Stimulated activated naive CD8-positive, alpha-beta T cell treated with anti-CD3 and anti-CD28 coated beads, Interleukin-15, Interleukin-2, amounts not matched to agents 100 ng/mL and 50 ng/mL, for 24 hours (primary cell): ENCODE results near the gene MTHFSD.

Experiments
- H3K27ac Mint-ChIP-seq: one replicate; pipeline ENCODE4 v1.8.0; 2021; ENCODE audit warnings: mild to moderate bottlenecking, mixed read lengths
- H3K27me3 Mint-ChIP-seq: one replicate; pipeline ENCODE4 v1.8.0; 2021; ENCODE audit warnings: mixed read lengths
- H3K36me3 Mint-ChIP-seq: one replicate; pipeline ENCODE4 v1.8.0; 2021; ENCODE audit warnings: low read depth, mixed read lengths
- H3K4me1 Mint-ChIP-seq: one replicate; pipeline ENCODE4 v1.8.0; 2021; ENCODE audit warnings: low read depth, mixed read lengths
- H3K4me3 Mint-ChIP-seq: one replicate; pipeline ENCODE4 v1.8.0; 2021; ENCODE audit warnings: mild to moderate bottlenecking, mixed read lengths
- H3K9me3 Mint-ChIP-seq: one replicate; pipeline ENCODE4 v1.8.0; 2021; ENCODE audit warnings: mixed read lengths

Gene MTHFSD

GRCh38 chr16:86567701-86568581 lies 12.9 kb upstream of the MTHFSD start:
- H3K4me1 Mint-ChIP-seq, result peaks cover 9% of the 10 kb centered on the region
- no peaks in the 10 kb centered on the region for H3K9me3 Mint-ChIP-seq

DNA sequence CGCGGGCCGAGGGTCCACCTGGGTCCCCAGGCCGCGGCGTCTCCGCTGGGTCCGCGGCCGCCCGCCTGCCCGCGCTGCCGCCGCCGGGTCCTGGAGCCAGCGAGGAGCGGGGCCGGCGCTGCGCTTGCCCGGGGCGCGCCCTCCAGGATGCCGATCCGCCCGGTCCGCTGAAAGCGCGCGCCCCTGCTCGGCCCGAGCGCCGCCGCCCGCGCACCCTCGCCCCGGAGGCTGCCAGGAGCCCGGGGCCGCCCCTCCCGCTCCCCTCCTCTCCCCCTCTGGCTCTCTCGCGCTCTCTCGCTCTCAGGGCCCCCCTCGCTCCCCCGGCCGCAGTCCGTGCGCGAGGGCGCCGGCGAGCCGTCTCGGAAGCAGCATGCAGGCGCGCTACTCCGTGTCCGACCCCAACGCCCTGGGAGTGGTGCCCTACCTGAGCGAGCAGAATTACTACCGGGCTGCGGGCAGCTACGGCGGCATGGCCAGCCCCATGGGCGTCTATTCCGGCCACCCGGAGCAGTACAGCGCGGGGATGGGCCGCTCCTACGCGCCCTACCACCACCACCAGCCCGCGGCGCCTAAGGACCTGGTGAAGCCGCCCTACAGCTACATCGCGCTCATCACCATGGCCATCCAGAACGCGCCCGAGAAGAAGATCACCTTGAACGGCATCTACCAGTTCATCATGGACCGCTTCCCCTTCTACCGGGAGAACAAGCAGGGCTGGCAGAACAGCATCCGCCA lies 12.1 kb upstream of the MTHFSD start:
- Mint-ChIP-seq H3K27ac (no peak overlapping the region), H3K4me1 (peaks cover 9% of the 10 kb centered on the region), H3K4me3 (no peak overlapping the region), H3K36me3 (no peaks in the 10 kb centered on the region), H3K27me3 (peaks cover 74% of the 10 kb centered on the region), H3K9me3 (no peaks in the 10 kb centered on the region)

More at GRCh38 chr16:86567701-86568581, 12.9 kb upstream of the MTHFSD start:
- H3K4me3 Mint-ChIP-seq, result no peak overlapping the region
- no peaks in the 10 kb centered on the region for H3K36me3 Mint-ChIP-seq
- H3K27me3 Mint-ChIP-seq, result peaks cover 67% of the 10 kb centered on the region
- H3K27ac Mint-ChIP-seq, result no peak overlapping the region

DNA sequence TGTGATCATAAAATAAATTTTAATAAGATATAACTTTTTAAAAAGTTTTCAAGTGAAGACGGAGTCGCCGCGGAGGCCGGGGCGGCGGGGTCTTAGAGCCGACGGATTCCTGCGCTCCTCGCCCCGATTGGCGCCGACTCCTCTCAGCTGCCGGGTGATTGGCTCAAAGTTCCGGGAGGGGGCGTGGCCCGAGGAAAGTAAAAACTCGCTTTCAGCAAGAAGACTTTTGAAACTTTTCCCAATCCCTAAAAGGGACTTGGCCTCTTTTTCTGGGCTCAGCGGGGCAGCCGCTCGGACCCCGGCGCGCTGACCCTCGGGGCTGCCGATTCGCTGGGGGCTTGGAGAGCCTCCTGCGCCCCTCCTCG lies 11.5 kb upstream of the MTHFSD start, which contains the start of gene FOXC2:
Gene FOXC2 (plus strand): TSS at position 229 of the 365 bp plus-strand sequence. CDS start 507 bp downstream, outside the sequence.
- Mint-ChIP-seq H3K27ac (no peak within 1 kb of the TSS), H3K4me1 (peaks cover 9% of the 10 kb centered on the region), H3K4me3 (no peak within 1 kb of the TSS), H3K9me3 (no peaks in the 10 kb centered on the region), H3K36me3 (no peaks in the 10 kb centered on the region), H3K27me3 (peaks cover 77% of the 10 kb centered on the region)

- Mint-ChIP-seq H3K4me1 (peaks cover 9% of the 10 kb centered on the region), H3K27me3 (peaks cover 74% of the 10 kb centered on the region), H3K27ac (no peak overlapping the region), H3K4me3 (no peak overlapping the region), H3K36me3 (no peaks in the 10 kb centered on the region), H3K9me3 (no peaks in the 10 kb centered on the region)
Measured at GRCh38 chr16:86565644-86566511, 10.8 kb upstream of the MTHFSD start.

DNA sequence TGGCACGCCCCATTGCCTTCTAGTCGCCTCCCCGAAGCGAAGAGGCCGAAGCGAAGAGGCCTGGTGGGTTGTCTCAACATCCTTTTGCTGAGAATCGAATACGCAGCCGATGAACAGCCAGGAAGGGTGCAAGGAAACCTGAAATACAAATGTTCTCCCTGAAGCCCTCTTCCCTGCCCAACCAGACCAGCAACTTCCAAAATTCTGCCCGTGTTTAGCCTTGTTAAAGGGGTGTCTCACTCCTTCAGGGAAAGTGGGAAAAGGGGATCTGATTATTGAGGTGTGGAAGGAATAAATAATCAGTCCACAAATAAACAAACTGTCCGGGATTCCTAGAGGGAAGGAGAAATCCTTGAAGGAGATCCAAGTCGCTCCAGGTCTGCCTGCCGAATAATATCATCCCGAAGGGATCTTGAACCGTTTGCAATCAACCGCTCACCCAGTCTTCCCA lies 10.2 kb upstream of the MTHFSD start:
- Mint-ChIP-seq H3K4me3 (no peak overlapping the region), H3K9me3 (no peaks in the 10 kb centered on the region), H3K27ac (no peak overlapping the region), H3K36me3 (no peaks in the 10 kb centered on the region), H3K4me1 (peaks cover 9% of the 10 kb centered on the region), H3K27me3 (peaks cover 69% of the 10 kb centered on the region)

GRCh38 chr16:86563469-86564345 lies 8.7 kb upstream of the MTHFSD start:
- peaks cover 54% of the 10 kb centered on the region for H3K27me3 Mint-ChIP-seq
- H3K36me3 Mint-ChIP-seq, result no peaks in the 10 kb centered on the region
- H3K9me3 Mint-ChIP-seq, result no peaks in the 10 kb centered on the region
- no peak overlapping the region for H3K27ac Mint-ChIP-seq
- peak overlapping the region; percentile 10 for H3K4me3 Mint-ChIP-seq
- H3K4me1 Mint-ChIP-seq, result peaks cover 9% of the 10 kb centered on the region

GRCh38 chr16:86562356-86562755 lies 7.3 kb upstream of the MTHFSD start:
- H3K4me3 Mint-ChIP-seq, result no peak overlapping the region
- H3K36me3 Mint-ChIP-seq, result no peaks in the 10 kb centered on the region
- H3K27ac Mint-ChIP-seq, result no peak overlapping the region
- H3K9me3 Mint-ChIP-seq, result no peaks in the 10 kb centered on the region
- peaks cover 49% of the 10 kb centered on the region for H3K27me3 Mint-ChIP-seq
- H3K4me1 Mint-ChIP-seq, result peaks cover 9% of the 10 kb centered on the region

DNA sequence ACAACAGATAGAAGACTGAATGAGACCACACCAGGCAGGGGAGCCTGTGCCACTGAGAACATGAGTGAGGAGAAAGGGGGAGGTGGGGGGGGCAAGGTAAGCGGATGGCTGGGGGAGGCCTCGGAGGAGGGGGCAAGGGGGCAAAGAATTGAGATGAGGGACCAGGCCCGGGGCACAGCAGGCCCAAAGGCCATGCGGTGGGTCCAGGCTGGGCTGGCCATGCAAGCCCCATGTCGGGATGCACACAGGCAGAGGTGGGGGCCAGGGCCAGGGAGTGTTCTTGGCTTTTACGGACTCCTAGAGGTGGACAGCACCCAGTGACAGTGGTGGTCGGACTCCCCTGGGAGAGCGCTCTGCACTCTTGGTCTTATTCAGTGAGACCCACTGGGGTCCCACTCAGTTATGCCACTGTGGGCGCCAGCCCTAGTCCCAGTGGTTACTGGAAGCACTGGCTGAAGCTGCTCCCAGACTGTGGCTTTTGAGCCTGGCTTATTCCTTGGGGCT lies 4.8 kb upstream of the MTHFSD start:
- H3K27me3 Mint-ChIP-seq, result peaks cover 33% of the 10 kb centered on the region
- no peak overlapping the region for H3K27ac Mint-ChIP-seq

DNA sequence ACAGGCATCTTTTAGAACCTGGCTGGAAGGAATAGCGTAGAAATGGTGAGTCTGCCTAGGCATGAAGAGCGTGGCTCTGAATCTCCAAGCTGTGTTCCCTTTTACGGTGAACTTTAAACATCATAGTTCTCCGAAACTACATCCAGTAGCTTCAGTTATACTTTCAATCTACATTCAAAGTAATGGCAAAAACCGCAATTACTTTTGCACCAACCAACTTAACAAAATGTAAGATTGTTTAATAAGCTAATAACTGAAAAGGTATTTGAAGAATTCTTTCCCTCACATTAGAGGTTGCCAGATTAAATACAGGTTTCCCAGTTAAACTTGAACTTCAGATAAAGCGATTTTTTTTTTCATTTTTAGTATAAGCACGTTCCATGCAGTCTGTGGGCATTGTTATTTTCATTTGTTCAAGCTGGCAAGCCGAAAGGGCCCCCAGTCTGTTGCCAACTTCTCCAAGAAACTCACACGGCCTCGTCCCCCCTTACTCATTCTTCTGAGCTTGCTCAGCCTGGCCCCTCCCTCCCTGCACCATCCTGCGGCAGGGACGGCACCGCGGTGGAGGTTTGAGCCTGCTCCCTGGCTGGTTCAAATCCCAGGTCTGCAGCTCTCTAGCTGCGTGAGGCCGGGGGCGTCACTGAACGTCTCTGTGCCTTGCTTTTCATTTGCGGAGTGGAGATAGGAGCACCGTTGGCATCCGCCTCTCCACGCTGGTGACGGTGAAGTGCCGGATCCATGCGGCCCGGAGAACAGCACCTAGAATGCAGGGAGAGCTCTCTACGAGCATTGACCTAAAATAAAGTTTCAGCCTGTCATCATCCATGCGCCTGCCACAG lies 3.5 kb upstream of the MTHFSD start:
- peaks cover 24% of the 10 kb centered on the region for H3K4me1 Mint-ChIP-seq
- H3K4me3 Mint-ChIP-seq, result no peak overlapping the region
- no peaks in the 10 kb centered on the region for H3K9me3 Mint-ChIP-seq
- no peak overlapping the region for H3K27ac Mint-ChIP-seq
- H3K36me3 Mint-ChIP-seq, result peaks cover 7% of the 10 kb centered on the region
- H3K27me3 Mint-ChIP-seq, result peaks cover 20% of the 10 kb centered on the region

More for the DNA sequence above, 4.8 kb upstream of the MTHFSD start:
- H3K36me3 Mint-ChIP-seq, result no peaks in the 10 kb centered on the region
- H3K4me1 Mint-ChIP-seq, result peaks cover 21% of the 10 kb centered on the region
- no peak overlapping the region for H3K4me3 Mint-ChIP-seq
- H3K9me3 Mint-ChIP-seq, result no peaks in the 10 kb centered on the region

GRCh38 chr16:86557587-86557986 lies 2.6 kb upstream of the MTHFSD start:
- peaks cover 11% of the 10 kb centered on the region for H3K27me3 Mint-ChIP-seq
- H3K4me3 Mint-ChIP-seq, result no peak overlapping the region
- no peaks in the 10 kb centered on the region for H3K9me3 Mint-ChIP-seq
- peaks cover 25% of the 10 kb centered on the region for H3K4me1 Mint-ChIP-seq
- H3K36me3 Mint-ChIP-seq, result peaks cover 11% of the 10 kb centered on the region
- H3K27ac Mint-ChIP-seq, result no peak overlapping the region

GRCh38 chr16:86556576-86556975 lies 1.5 kb upstream of the MTHFSD start:
- Mint-ChIP-seq H3K36me3 (peaks cover 18% of the 10 kb centered on the region), H3K4me3 (peak overlapping the region; percentile 26), H3K27ac (no peak overlapping the region), H3K4me1 (peaks cover 30% of the 10 kb centered on the region), H3K9me3 (no peaks in the 10 kb centered on the region), H3K27me3 (peaks cover 3% of the 10 kb centered on the region)

- Mint-ChIP-seq H3K4me3 (peak overlapping the region; percentile 94), H3K9me3 (no peaks in the 10 kb centered on the region), H3K4me1 (peaks cover 30% of the 10 kb centered on the region), H3K36me3 (peaks cover 24% of the 10 kb centered on the region), H3K27ac (peak overlapping the region; percentile 97), H3K27me3 (no peaks in the 10 kb centered on the region)
Measured at GRCh38 chr16:86555704-86556075, 655 bp upstream of the MTHFSD start.

- peaks cover 29% of the 10 kb centered on the region for H3K36me3 Mint-ChIP-seq
- H3K9me3 Mint-ChIP-seq, result no peaks in the 10 kb centered on the region
- peaks cover 30% of the 10 kb centered on the region for H3K4me1 Mint-ChIP-seq
- no peaks in the 10 kb centered on the region for H3K27me3 Mint-ChIP-seq
- peak overlapping the region; percentile 94 for H3K4me3 Mint-ChIP-seq
- H3K27ac Mint-ChIP-seq, result peak overlapping the region; percentile 97
Measured at GRCh38 chr16:86554599-86554916, 477 bp downstream of the MTHFSD start.
